NCI-H2227 treated with DMSO at 0.1 percent for 48 hours (cell line): ENCODE data around the gene GALNT3.

ENCODE experiments used
- DNase-seq: peaks from one replicate; lab custom pipeline; 2025; lab: John Stamatoyannopoulos, UW

GALNT3 gene

GRCh38 chr2:165793779-165794535 is at the start of gene GALNT3:
Gene GALNT3, minus strand, starts transcription at chr2:165794247. Its CDS starts 23,547 bp downstream, at chr2:165770700.
- DNase-seq: no peak

- DNase-seq: peak; percentile 93
Observed at GRCh38 chr2:165843351-165843750, 49.3 kb upstream of the GALNT3 start.

- DNase-seq: no peak
Observed at GRCh38 chr2:165840333-165840958, 46.4 kb upstream of the GALNT3 start.

- no peak for DNase-seq
Observed at GRCh38 chr2:165839610-165840009, 45.6 kb upstream of the GALNT3 start.

GRCh38 chr2:165837122-165837521 is 43.1 kb upstream of the GALNT3 start:
- no peak for DNase-seq

- DNase-seq: no peak
Observed at GRCh38 chr2:165835363-165835762, 41.3 kb upstream of the GALNT3 start.

GRCh38 chr2:165833156-165833555 is 39.1 kb upstream of the GALNT3 start:
- no peak for DNase-seq

GRCh38 chr2:165827921-165828276 is 33.9 kb upstream of the GALNT3 start:
- no peak for DNase-seq

- DNase-seq: no peak
Observed at GRCh38 chr2:165827016-165827920, 33.2 kb upstream of the GALNT3 start.

GRCh38 chr2:165825041-165825440 is 31.0 kb upstream of the GALNT3 start:
- DNase-seq: peak; percentile 93

- no peak for DNase-seq
Observed at GRCh38 chr2:165820296-165820695, 26.2 kb upstream of the GALNT3 start.

- DNase-seq: no peak
Observed at GRCh38 chr2:165818920-165819319, 24.9 kb upstream of the GALNT3 start.

GRCh38 chr2:165815299-165816141 is 21.5 kb upstream of the GALNT3 start:
- no peak for DNase-seq

GRCh38 chr2:165814473-165814872 is 20.4 kb upstream of the GALNT3 start:
- DNase-seq: no peak

- no peak for DNase-seq
Observed at GRCh38 chr2:165811592-165812370, 17.7 kb upstream of the GALNT3 start.

GRCh38 chr2:165810418-165810817 is 16.4 kb upstream of the GALNT3 start:
- DNase-seq: peak; percentile 75

- no peak for DNase-seq
Observed at GRCh38 chr2:165804719-165805118, 10.7 kb upstream of the GALNT3 start.

GRCh38 chr2:165803123-165803760 is 9.2 kb upstream of the GALNT3 start:
- DNase-seq: no peak

- DNase-seq: no peak
Observed at GRCh38 chr2:165801176-165801575, 7.1 kb upstream of the GALNT3 start.

- no peak for DNase-seq
Observed at GRCh38 chr2:165796819-165797530, 2.9 kb upstream of the GALNT3 start.
